A549 (cell line): ENCODE measurements around the gene MERTK. TPM values are rescaled to one million over a fixed set of nuclear protein-coding genes. Genes with fewer than 3 reads are reported as not detected.

ENCODE experiments used
- ATAC-seq, 2 experiments: fragments of 200-7000 bp in 1 of 2; fragments of >200 bp in 1 of 2; cut with Nextera tagmentation in 1 of 2; cut with Tn5 transposase in 1 of 2; 3 replicates each; pipeline versions ENCODE4 v1.8.0 to v1.9.1; 2018 to 2020; ENCODE audit warnings: mild to moderate bottlenecking in 1 of 2, moderate library complexity in 1 of 2
- CTCF ChIA-PET: fragments of 300-600 bp; sonication (Branson Sonifier 250); formaldehyde crosslinking; extraction: SDS; loops from one replicate; lab custom pipeline; 2021; ENCODE audit warnings: antibody characterized with exemption, inconsistent platforms; lab: Yijun Ruan, JAX
- POLR2A ChIA-PET: fragments of 350-600 bp; formaldehyde crosslinking; extraction: SDS; loops from one replicate; lab custom pipeline; 2021; ENCODE audit warnings: antibody characterized with exemption, inconsistent platforms; lab: Yijun Ruan, JAX
- DNase-seq, 2 experiments: peaks; one replicate each; pipeline versions ENCODE4 v3.0.0 to v3.0.0-alpha.2; 2011 to 2016; ENCODE audit warnings: low read depth in 1 of 2, low spot score in 1 of 2
- FAIRE-seq: peaks from 2 replicates; lab custom pipeline; 2011; peaks lifted over from hg19 to GRCh38; lab: Jason Lieb, UNC
- H3K27ac ChIP-seq, 2 experiments: fragments of >200 bp; sonication (Bioruptor Twin); formaldehyde crosslinking; 3 replicates each; pipeline ENCODE4 v1.5.1; 2016 to 2017
- H3K4me1 ChIP-seq: fragments of >200 bp; sonication (Bioruptor Twin); formaldehyde crosslinking; 3 replicates; pipeline ENCODE4 v1.6.1; 2016
- H3K4me2 ChIP-seq: fragments of >200 bp; sonication (Bioruptor Twin); formaldehyde crosslinking; 3 replicates; pipeline ENCODE4 v1.6.1; 2016
- H3K4me3 ChIP-seq: fragments of >200 bp; sonication (Bioruptor Twin); formaldehyde crosslinking; 3 replicates; pipeline ENCODE4 v1.5.1; 2016
- H3K9me3 ChIP-seq: fragments of >200 bp; sonication (Bioruptor Twin); formaldehyde crosslinking; 3 replicates; pipeline ENCODE4 v1.6.1; 2016
- CHD4 ChIP-seq: fragments of 200-600 bp; sonication (generic); IDR thresholded peaks from 2 replicates; pipeline ENCODE4 v1.6.1; 2016; ENCODE audit warnings: antibody characterized with exemption, mild to moderate bottlenecking, borderline replicate concordance
- CTCF ChIP-seq: fragments of >200 bp; sonication (Bioruptor Twin); formaldehyde crosslinking; IDR thresholded peaks from 3 replicates; pipeline ENCODE4 v1.5.1; 2016
- E2F6 ChIP-seq: IDR thresholded peaks from 2 replicates; pipeline ENCODE4 v1.6.1; 2012; ENCODE audit warnings: low read depth, borderline replicate concordance
- EP300 ChIP-seq, 2 experiments: fragments of >200 bp; sonication (Bioruptor Twin); formaldehyde crosslinking; IDR thresholded peaks; 2 replicates in 1 of 2; 3 replicates in 1 of 2; pipeline ENCODE4 v1.6.1; 2016 to 2017
- FOSB ChIP-seq: fragments of 250-450 bp; sonication (Bioruptor Pico); IDR thresholded peaks from 2 replicates; pipeline ENCODE4 v1.5.0; 2020; ENCODE audit warnings: mild to moderate bottlenecking, moderate library complexity
- FOSL2 ChIP-seq, 2 experiments: fragments of 450-650 bp in 1 of 2; fragments of >200 bp in 1 of 2; sonication (Bioruptor Twin) in 1 of 2; formaldehyde crosslinking; IDR thresholded peaks; 2 replicates each; pipeline versions ENCODE4 v1.5.0 to v1.6.1; 2016 to 2020; ENCODE audit warnings: mild to moderate bottlenecking in 1 of 2, moderate library complexity in 1 of 2
- FOXS1 ChIP-seq: fragments of 250-450 bp; sonication (Bioruptor Pico); IDR thresholded peaks from 2 replicates; pipeline ENCODE4 v1.5.0; 2020; ENCODE audit warnings: mild to moderate bottlenecking, moderate library complexity
- GATA3 ChIP-seq: IDR thresholded peaks from 2 replicates; pipeline ENCODE4 v1.6.1; 2012; ENCODE audit warnings: borderline replicate concordance
- HEYL ChIP-seq: fragments of 250-450 bp; sonication (Bioruptor Pico); IDR thresholded peaks from 2 replicates; pipeline ENCODE4 v1.8.0; 2021; ENCODE audit warnings: mild to moderate bottlenecking, moderate library complexity
- HMGXB4 ChIP-seq: fragments of 250-450 bp; sonication (Bioruptor Pico); IDR thresholded peaks from 2 replicates; pipeline ENCODE4 v1.5.0; 2021; ENCODE audit warnings: mild to moderate bottlenecking, moderate library complexity, borderline replicate concordance
- HOXA7 ChIP-seq: fragments of 250-450 bp; sonication (Bioruptor Pico); IDR thresholded peaks from 2 replicates; pipeline ENCODE4 v1.5.0; 2020; ENCODE audit warnings: mild to moderate bottlenecking, moderate library complexity
- HOXB13 ChIP-seq: fragments of 250-450 bp; sonication (Bioruptor Pico); IDR thresholded peaks from 2 replicates; pipeline ENCODE4 v1.5.0; 2020; ENCODE audit warnings: low read depth, mild to moderate bottlenecking, moderate library complexity
- JUNB ChIP-seq: fragments of >200 bp; sonication (Bioruptor Twin); formaldehyde crosslinking; IDR thresholded peaks from 2 replicates; pipeline ENCODE4 v1.6.1; 2016
- KDM1A ChIP-seq: fragments of 200-600 bp; sonication (generic); IDR thresholded peaks from 2 replicates; pipeline ENCODE4 v1.6.1; 2016; ENCODE audit warnings: low read depth, mild to moderate bottlenecking
- KDM5A ChIP-seq: fragments of 200-600 bp; sonication (generic); IDR thresholded peaks from 2 replicates; pipeline ENCODE4 v1.6.1; 2016; ENCODE audit warnings: antibody characterized with exemption, mild to moderate bottlenecking
- MAZ ChIP-seq: fragments of 150-350 bp; IDR thresholded peaks from 2 replicates; pipeline ENCODE4 v1.6.1; 2014; ENCODE audit warnings: antibody characterized with exemption, low read depth, low read length, borderline replicate concordance
- NPAS2 ChIP-seq: fragments of 250-450 bp; sonication (Bioruptor Pico); IDR thresholded peaks from 2 replicates; pipeline ENCODE4 v1.8.0; 2022; ENCODE audit warnings: mild to moderate bottlenecking, moderate library complexity, borderline replicate concordance
- NR3C1 ChIP-seq: fragments of >200 bp; sonication (Bioruptor Twin); formaldehyde crosslinking; IDR thresholded peaks from 3 replicates; pipeline ENCODE4 v1.6.1; 2017
- PBX3 ChIP-seq: IDR thresholded peaks from 2 replicates; pipeline ENCODE4 v1.6.1; 2012
- POLR2AphosphoS2 ChIP-seq: conservative IDR thresholded peaks from 2 replicates; pipeline ENCODE4 v1.6.1; 2012; ENCODE audit warnings: low read length, improper control_type of control experiment, inconsistent platforms
- RFX5 ChIP-seq: fragments of 450-650 bp; IDR thresholded peaks from 2 replicates; pipeline ENCODE4 v1.7.1; 2014; ENCODE audit warnings: antibody characterized with exemption, mild to moderate bottlenecking, moderate library complexity
- SMC3 ChIP-seq: fragments of >200 bp; sonication (Bioruptor Twin); formaldehyde crosslinking; IDR thresholded peaks from 3 replicates; pipeline ENCODE4 v1.6.1; 2018; ENCODE audit warnings: inconsistent platforms
- SREBF2 ChIP-seq: fragments of 450-650 bp; IDR thresholded peaks from 2 replicates; pipeline ENCODE4 v1.6.1; 2014; ENCODE audit warnings: mild to moderate bottlenecking, moderate library complexity
- TP53 ChIP-seq: fragments of 250-450 bp; sonication (Bioruptor Pico); IDR thresholded peaks from 2 replicates; pipeline ENCODE4 v1.5.0; 2021; ENCODE audit warnings: mild to moderate bottlenecking, moderate library complexity
- ZNF302 ChIP-seq: fragments of 250-450 bp; sonication (Bioruptor Pico); IDR thresholded peaks from 2 replicates; pipeline ENCODE4 v1.9.0; 2021; ENCODE audit warnings: inconsistent platforms, mild to moderate bottlenecking, moderate library complexity
- WGBS: methylation state at CpG from one replicate; pipeline ENCODE4 v1.1.6; 2017; ENCODE audit errors: missing lambda C conversion rate; 5-methylcytosine and 5-hydroxymethylcytosine counted together
- polyA plus RNA-seq, 4 experiments: library from polyadenylated mRNA; depleted of rRNA in 3 of 4; stranded (reverse); fragments of >200 nt; fragmentation: RNase III in 1 of 4; extraction: RNeasy Plus Mini Kit Qiagen cat#74134 plus additional on column Dnase treatment in 1 of 4; gene quantifications; 2 replicates in 3 of 4; 3 replicates in 1 of 4; pipeline ENCODE4 v1.2.3, GENCODE V29; 2011 to 2017
- TF ChIP-seq, protein P1 (sequence below): fragments of >200 bp; sonication (Bioruptor Twin); formaldehyde crosslinking; IDR thresholded peaks from 3 replicates; pipeline ENCODE4 v1.6.1; 2016
- TF ChIP-seq, protein P2 (sequence below): IDR thresholded peaks from 2 replicates; pipeline ENCODE4 v1.6.1; 2012

MERTK gene
- polyA plus RNA-seq, 2 of the 4 experiments (the other 2 are of a cell fraction): 1.4 to 4.0 TPM

DNA sequence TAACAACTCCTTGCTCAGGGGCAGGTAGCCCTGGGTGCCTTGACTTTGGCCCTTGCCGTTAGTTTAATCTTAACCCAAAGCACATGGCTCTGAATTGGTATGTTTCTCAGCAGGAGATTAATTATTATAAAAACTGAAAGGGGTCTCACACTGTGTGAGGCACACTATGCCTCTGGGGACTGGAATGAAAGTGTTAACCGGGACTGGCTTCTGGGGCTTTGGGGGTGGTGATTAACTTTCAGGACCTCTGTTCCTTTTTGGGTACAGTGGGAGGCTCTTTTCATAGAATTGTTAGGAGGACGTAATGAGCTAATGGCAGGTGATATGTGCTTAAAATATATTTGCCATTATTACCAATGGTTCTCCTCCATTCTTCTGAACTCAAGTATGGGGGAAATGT lies 5.1 kb downstream of the MERTK start:
- ChIA-PET CTCF (interaction anchor here (1.0 to 1.1 kb wide), 3 partner anchors 16 to 144 kb away, joined by 3 to 4 read pairs (median 3); no protein-coding TSS in a partner anchor), POLR2A (no interaction called here)
- TF ChIP-seq JUNB: no peak
- no peak for TF ChIP-seq CHD4
- TF ChIP-seq FOSB: no peak
- TF ChIP-seq HOXA7 (CRISPR knock-in tag): no peak
- TF ChIP-seq NPAS2 (CRISPR knock-in tag): no peak
- no peak for TF ChIP-seq PBX3
- TF ChIP-seq, protein P1, sequence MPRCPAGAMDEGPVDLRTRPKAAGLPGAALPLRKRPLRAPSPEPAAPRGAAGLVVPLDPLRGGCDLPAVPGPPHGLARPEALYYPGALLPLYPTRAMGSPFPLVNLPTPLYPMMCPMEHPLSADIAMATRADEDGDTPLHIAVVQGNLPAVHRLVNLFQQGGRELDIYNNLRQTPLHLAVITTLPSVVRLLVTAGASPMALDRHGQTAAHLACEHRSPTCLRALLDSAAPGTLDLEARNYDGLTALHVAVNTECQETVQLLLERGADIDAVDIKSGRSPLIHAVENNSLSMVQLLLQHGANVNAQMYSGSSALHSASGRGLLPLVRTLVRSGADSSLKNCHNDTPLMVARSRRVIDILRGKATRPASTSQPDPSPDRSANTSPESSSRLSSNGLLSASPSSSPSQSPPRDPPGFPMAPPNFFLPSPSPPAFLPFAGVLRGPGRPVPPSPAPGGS: no peak
- TF ChIP-seq TP53: no peak
- TF ChIP-seq SREBF2: no peak
- 95% methylated on average over 3 of the region's 3 CpGs for WGBS
- FAIRE-seq (no peak), DNase-seq (no peak), ATAC-seq (no peak)
- Histone ChIP-seq H3K4me1 (no peaks in the 10 kb centered on the region), H3K9me3 (no peaks in the 10 kb centered on the region), H3K4me2 (no peak overlapping the region), H3K4me3 (no peak overlapping the region), H3K27ac (no peak overlapping the region)

GRCh38 chr2:111903930-111904439 lies 5.6 kb downstream of the MERTK start:
- ATAC-seq (no peak), FAIRE-seq (no peak), DNase-seq (no peak)
- H3K4me2 ChIP-seq: no peak overlapping the region
- H3K27ac ChIP-seq: no peak overlapping the region
- 86% methylated on average over 5 of the region's 5 CpGs for WGBS
- TF ChIP-seq KDM1A: no peak
- no peak for TF ChIP-seq ZNF302
- TF ChIP-seq NR3C1: no peak
- TF ChIP-seq HEYL (CRISPR knock-in tag): no peak
- TF ChIP-seq RFX5: no peak
- no peak for TF ChIP-seq MAZ
- no peak for TF ChIP-seq E2F6
- no peak for TF ChIP-seq FOSL2 (IDR thresholded peaks at IDR 0.05)
- no peak for TF ChIP-seq FOSL2 (CRISPR knock-in tag; IDR thresholded peaks at IDR 0.05)
- no peak for TF ChIP-seq HMGXB4
- no peak for TF ChIP-seq GATA3
- no peak for TF ChIP-seq FOXS1 (CRISPR knock-in tag)
- no peak for TF ChIP-seq POLR2AphosphoS2
- no peak for TF ChIP-seq SMC3
- TF ChIP-seq KDM5A: no peak
- no peak for TF ChIP-seq EP300 (IDR thresholded peaks at IDR 0.05)
- TF ChIP-seq, protein P1: no peak
- TF ChIP-seq, protein P2, sequence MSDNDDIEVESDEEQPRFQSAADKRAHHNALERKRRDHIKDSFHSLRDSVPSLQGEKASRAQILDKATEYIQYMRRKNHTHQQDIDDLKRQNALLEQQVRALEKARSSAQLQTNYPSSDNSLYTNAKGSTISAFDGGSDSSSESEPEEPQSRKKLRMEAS: no peak
- no peak for TF ChIP-seq CTCF
- TF ChIP-seq HOXB13 (CRISPR knock-in tag): no peak
- ChIA-PET CTCF (interaction anchor here (1.1 kb wide), 1 partner anchor 129 kb away, joined by 3 read pairs; no protein-coding TSS in a partner anchor), POLR2A (no interaction called here)
- no peak overlapping the region for H3K4me3 ChIP-seq
- no peaks in the 10 kb centered on the region for H3K9me3 ChIP-seq
- no peaks in the 10 kb centered on the region; the same call in 2 of the 3 replicates for H3K4me1 ChIP-seq
